GM18508 (cell line): ENCODE data around the gene RETREG3.
"Not testable (repeated sequence)": the region's sequence is repeated elsewhere in the genome, so short reads cannot be mapped to it uniquely, and the experiment has no call there.

Experiments
- ATAC-seq: cut with Tn5 transposase; IDR thresholded peaks from one replicate; pipeline ENCODE4 v1.9.1; 2021; ENCODE audit warnings: moderate number of reproducible peaks; ENCODE audit not compliant: insufficient read depth, unreplicated experiment

The RETREG3 gene

DNA sequence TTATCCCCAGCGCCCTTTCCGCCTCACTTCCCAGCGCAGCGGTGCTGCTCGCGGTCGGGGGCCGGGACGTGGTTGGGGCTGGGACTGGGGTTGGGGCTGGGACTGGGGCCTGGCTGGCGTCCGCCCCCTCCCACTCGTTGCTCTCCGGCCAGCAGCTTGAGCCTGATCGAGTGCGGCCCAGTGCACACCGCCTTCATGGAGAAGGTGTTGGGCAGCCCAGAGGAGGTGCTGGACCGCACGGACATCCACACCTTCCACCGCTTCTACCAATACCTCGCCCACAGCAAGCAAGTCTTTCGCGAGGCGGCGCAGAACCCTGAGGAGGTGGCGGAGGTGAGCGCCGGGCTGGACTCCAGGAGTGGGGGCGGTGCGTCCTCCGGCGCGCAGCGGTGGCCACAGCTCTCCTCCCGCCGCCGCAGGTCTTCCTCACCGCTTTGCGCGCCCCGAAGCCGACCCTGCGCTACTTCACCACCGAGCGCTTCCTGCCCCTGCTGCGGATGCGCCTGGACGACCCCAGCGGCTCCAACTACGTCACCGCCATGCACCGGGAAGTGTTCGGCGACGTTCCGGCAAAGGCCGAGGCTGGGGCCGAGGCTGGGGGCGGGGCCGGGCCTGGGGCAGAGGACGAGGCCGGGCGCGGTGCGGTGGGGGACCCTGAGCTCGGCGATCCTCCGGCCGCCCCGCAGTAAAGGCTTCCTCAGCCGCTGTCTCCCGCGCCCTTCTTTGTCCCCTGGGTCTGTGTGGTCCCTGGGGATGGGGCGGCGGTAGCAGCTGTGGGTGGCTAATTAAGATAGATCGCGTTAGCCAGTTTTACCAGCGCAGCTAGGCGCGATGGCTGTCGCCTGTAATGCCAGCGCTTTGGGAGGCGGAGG, 54.7 kb downstream of the RETREG3 start:
- ATAC-seq: no peak

DNA sequence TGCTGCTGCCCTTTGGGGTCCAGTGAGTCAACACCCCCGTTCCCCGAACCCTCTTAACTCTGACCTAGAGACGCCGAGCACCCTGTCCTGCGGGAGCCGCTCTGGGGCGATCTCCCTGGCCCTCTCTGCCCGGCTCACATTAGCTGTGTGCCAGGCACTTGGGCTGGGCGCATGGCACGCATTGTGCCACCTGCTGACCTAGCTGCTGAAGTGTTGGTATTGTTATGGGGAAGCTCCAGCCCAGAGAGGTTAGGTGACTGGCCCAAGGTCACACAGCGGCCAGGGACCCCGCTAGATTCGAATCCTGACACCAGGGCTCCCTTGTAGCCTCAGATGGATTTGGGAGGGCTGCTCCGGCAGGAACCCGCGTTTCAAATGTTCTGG, 55.3 kb downstream of the RETREG3 start:
- no peak for ATAC-seq

DNA sequence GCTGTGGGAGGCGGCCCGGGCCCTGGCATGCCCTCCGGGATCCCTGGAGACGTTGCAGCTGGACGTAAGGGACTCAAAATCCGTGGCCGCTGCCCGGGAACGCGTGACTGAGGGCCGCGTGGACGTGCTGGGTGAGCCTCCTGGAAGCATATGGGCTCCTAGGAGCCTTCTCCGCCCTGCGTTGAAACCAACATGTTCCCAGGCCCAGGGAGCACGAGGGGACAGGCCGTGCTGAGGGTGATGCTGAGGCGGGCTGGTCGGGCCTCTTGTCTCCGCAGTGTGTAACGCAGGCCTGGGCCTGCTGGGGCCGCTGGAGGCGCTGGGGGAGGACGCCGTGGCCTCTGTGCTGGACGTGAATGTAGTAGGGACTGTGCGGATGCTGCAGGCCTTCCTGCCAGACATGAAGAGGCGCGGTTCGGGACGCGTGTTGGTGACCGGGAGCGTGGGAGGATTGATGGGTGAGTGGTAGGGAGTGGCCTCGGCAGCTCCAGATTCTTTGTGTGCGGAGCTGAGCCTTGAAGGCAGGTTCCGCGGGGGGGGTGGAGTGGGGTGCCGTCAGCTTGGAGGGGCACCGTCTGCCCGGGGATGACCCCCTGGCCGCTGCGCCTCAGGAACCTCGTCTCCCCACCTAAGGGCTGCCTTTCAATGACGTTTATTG, 55.9 kb downstream of the RETREG3 start:
- no peak for ATAC-seq

DNA sequence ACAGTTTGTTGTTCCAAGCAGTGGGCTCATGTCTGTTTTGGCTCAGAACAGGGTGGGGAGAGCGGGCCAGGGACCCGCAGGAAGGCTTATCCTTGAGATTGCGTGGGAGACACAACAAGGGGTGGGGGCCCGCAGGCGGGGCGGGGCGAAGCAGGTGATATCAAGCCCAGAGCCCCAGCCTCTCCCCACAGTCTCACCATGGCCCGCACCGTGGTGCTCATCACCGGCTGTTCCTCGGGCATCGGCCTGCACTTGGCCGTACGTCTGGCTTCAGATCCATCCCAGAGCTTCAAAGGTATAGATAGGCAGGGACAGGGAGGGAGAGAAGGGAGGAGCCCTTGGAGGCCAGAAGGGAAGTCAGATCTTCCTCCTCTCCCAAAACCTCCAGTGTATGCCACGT, 56.4 kb downstream of the RETREG3 start, which contains the start of gene HSD17B1:
TSS of gene HSD17B1 (plus strand) at position 188 of the 400 bp plus-strand sequence. CDS start at position 199, 11 bp downstream.
- not testable (repeated sequence) for ATAC-seq

DNA sequence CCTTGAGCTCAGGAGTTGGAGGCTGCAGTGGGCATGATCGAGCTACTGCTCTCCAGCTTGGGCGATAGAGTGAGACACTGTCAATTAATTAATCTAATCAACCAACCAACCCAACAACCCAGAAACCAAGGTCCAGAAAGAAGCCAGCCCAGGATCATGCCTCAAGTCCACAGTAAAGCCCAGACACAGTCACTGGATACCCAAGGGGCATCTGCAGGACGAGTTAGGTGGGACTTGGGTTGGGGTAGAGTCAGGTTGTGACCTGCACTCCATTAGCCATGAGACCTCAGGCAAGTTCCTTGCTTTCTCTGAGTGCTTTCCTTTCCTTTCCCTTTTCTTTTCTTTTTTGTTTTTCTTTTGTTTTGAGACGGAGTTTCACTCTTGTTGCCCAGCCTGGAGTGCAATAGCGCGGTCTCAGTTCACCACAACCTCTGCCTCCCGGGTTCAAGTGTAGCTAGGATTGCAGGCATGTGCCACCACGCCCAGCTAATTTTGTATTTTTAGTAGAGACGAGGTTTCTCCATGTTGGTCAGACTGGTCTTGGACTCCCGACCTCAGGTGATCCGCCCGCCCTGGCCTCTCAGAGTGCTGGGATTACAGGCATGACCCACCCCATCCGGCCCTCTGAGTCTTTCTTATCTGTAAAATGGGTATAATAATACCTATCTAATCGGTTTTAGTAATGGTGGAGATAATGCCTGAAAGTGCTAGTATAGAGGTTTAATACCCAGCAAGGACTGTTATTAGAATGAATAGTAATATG, 60.0 kb downstream of the RETREG3 start:
- ATAC-seq: no peak

DNA sequence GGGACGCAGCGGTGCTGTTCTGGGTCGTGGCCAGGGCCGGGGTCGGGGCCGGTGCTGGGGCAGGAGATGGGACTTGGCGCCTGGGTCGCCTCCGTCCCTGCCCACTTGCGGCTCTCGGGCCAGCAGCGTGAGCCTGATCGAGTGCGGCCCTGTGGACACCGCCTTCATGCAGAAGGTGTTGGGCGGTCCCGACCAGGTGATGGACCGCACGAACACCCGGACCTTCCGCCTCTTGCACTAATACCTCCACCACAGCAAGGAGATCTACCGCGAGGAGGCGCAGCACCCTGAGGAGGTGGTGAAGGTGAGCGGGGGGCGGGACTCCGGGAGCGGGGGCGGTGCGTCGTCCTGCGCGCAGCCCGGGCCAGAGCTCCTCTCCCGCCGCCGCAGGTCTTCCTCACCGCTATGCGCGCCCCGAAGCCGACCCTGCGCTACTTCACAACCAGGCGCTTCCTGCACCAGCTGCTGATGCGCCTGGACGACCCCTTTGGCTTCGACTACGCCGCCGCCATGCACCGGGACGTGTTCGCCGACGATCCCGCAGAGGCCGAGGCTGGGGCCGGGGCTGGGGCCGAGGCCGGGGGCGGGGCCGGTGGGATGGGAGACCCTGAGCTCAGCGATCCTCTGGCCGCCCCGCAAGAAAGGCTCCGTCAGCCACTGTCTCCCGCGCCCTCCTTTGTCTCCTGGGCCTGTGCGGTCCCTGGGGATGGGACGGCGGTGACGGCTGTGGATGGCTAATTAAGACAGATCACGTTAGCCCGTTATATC, 60.9 kb downstream of the RETREG3 start:
- no peak for ATAC-seq

DNA sequence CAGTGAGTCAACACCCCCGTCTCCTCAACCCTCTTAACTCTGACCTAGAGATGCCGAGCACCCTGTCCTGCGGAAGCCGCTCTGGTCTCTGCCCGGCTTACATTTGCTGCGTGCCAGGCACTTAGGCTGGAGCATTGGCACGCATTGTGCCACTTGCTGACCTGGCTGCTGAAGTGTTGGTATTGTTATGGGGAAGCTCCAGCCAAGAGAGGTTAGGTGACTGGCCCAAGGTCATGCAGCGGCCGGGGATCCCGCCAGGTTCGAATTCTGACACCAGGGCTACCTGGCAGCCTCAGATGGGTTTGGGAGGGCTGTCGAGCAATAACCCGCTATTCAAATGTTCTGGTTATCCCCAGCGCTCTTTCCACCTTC, 61.5 kb downstream of the RETREG3 start:
- ATAC-seq: no peak

DNA sequence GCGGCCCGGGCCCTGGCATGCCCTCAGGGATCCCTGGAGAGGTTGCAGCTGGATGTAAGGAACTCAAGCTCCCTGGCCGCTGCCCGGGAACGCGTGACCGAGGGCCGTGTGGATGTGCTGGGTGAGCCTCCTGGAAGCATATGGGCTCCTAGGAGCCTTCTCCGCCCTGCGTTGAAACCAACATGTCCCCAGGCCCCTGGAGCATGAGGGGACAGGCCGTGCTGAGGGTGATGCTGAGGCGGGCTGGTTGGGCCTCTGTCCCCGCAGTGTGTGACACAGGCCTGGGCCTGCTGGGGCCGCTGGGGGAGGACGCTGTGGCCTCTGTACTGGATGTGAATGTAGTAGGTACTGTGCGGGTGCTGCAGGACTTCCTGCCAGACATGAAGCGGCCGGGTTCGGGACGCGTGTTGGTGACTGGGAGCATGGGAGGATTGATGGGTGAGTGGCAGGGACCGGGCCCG, 62.1 kb downstream of the RETREG3 start:
- no peak for ATAC-seq

DNA sequence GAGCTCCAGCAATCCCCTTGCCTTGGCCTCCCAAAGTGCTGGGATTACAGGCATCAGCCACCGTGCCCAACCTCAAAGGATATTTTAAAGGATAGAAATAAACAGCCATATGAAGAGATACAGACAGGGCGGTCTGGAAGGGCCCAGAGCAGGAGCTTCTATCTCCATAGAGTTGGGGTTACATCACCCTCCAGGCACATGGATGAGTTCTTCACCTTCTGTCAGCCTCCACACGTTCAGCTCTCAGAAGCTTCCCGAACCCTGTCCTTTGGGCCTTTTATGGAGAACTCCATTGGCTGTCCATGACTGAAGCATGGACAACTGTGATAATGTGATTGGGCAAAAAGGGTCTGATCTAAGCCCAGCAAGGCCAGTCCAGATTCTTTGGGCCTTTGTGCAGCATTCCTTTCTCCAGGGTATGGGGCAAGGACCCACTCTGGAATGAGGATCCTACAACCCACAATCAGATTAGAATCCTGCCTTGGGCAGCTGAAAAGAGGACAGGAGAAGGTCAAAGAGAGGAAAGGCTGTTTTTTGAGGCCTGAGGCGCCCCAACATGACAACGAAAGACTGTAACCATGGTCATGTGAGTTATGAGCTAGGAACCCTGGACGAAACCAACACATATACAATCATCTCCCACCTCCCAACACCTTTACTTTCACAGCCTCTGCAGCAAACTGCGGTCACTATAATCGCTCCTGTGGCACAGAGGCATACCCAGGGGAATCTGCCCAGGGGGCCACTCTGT, 63.2 kb downstream of the RETREG3 start:
- not testable (repeated sequence) for ATAC-seq

DNA sequence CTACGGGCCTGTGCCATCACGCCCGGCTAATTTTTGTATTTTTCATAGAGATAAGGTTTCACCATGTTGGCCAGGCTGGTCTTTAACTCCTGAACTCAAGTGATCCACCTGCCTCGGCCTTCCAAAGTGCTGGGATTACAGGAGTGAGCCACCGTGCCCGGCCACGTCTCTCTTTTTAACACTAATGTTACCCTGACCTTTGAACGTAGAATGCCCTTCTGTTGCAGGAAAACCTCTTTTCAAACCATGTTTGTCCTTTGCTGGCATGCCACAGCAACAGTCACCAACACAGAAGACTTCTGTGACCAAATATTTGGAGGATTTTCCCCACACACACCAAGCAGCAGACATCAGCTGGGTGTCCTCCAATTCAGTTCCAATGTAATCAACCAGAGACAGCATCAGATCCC, 64.3 kb downstream of the RETREG3 start:
- ATAC-seq: no peak

DNA sequence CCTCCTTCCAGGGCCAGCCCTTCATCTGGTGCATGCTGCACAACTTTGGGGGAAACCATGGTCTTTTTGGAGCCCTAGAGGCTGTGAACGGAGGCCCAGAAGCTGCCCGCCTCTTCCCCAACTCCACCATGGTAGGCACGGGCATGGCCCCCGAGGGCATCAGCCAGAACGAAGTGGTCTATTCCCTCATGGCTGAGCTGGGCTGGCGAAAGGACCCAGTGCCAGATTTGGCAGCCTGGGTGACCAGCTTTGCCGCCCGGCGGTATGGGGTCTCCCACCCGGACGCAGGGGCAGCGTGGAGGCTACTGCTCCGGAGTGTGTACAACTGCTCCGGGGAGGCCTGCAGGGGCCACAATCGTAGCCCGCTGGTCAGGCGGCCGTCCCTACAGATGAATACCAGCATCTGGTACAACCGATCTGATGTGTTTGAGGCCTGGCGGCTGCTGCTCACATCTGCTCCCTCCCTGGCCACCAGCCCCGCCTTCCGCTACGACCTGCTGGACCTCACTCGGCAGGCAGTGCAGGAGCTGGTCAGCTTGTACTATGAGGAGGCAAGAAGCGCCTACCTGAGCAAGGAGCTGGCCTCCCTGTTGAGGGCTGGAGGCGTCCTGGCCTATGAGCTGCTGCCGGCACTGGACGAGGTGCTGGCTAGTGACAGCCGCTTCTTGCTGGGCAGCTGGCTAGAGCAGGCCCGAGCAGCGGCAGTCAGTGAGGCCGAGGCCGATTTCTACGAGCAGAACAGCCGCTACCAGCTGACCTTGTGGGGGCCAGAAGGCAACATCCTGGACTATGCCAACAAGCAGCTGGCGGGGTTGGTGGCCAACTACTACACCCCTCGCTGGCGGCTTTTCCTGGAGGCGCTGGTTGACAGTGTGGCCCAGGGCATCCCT, 65.7 kb downstream of the RETREG3 start:
- ATAC-seq: no peak

DNA sequence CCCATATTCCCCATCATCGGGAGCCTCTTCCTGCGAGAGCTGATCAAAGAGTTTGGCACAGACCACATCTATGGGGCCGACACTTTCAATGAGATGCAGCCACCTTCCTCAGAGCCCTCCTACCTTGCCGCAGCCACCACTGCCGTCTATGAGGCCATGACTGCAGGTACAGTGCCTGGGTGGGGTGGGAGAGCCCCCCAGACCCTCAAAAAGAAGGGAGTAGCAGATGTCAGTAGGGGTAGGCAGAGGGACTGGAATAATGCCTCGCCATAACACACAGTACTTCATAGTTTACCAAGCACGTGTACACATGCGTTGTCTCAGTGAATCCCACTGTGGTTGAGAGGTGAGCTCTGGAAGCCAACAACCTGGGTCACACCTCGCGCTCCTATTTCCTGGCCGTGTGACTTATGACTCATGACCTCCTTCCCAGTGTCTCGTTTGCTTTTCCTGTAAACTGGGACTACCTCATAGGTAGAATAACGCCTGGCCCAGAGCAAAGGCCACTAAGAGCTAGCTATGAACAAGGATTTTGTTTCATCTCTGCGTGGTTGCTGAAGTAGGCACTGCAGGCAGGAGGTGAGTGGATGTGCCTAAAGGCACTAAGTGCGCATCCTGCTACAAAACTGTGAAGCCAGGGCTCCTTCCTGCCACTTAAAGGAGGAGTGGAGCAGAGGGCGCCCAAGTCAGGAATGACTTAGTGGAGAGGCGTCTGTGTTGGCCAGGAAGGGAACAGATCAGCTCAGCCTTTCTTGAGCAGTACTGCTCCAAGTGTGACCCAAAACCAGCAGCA, 67.9 kb downstream of the RETREG3 start:
- ATAC-seq: no peak

DNA sequence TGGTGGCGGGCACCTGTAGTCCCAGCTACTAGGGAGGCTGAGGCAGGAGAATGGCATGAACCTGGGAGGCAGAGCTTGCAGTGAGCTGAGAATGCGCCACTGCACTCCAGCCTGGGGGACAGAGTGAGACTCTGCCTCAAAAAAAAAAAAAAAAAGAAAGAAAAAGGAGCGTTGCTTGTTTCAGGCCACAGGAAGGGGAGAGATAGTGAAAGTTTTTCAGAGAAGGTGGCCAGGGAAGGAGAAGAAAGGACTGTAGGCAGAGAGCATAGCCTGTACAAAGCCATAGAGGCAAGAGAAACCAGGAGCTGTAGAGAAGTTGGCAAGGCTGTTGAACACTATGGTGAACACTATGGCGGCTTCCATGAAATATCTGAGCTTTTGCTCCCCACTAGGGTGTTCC, 68.6 kb downstream of the RETREG3 start:
- not testable (repeated sequence) for ATAC-seq

DNA sequence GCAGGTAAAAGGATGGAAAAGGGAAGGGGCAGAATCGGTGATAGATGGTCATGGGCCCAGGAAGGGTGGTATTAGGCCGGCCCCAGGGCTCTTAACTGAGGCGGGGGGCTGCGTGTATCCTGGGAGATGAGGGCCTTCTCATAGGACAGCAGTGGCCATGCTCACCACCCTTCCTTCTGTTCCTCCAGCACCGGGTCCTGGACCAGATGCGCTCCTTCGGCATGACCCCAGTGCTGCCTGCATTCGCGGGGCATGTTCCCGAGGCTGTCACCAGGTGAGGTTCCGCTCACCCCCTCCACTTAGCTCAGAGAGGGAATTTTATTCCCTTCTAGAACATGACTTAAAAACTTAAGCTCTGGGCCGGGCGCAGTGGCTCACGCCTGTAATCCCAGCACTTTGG, 70.7 kb downstream of the RETREG3 start:
- ATAC-seq: no peak

DNA sequence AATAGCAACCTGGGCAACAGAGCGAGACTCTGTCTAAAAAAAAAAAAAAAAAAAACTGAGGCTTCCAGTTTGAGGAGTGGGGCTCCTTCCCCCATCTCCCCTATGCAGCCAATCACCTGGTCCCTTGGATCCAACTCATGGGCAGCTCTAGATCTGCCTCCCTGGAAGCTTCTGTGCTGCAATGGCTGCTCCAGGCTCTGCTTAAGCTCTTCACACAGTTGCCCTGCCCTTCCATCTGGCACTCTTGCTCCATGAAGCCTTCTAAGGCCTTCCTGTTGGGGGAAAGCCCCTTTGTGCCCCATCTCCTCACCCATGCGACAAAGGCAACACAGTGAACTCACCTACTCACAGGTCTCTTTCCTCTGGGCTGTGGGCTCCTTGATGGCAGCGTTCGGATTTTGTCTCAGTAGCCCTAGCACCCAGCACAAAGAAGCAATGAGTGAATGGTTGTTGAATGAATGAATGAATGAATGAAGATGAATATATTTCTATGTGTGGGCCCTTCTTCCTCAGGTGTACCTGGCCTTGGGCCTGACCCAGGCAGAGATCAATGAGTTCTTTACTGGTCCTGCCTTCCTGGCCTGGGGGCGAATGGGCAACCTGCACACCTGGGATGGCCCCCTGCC, 71.2 kb downstream of the RETREG3 start:
- no peak for ATAC-seq

DNA sequence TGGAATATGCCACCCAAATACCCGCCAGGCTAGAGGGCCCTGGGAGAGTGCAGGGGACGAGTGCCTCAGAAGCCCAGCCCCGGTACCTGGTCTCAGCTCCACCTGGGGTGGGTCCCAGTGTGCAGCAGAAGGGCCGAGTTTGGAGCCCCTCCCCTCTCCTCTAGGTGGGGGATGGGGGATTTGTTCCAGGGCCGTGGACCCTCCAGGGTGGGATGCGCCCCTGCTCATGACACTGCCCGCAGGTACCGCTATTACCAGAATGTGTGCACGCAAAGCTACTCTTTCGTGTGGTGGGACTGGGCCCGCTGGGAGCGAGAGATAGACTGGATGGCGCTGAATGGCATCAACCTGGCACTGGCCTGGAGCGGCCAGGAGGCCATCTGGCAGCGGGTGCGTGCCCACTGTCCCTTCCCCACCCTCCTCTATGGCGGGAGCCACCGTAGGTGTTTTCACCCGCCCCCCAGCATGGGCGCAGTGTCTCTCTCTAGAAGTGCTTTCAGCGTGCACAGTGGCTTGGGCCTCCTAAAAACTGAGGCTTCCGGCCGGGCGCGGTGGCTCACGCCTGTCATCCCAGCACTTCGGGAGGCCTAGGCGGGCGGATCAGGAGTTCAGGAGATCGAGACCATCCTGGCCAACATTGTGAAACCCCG, 71.9 kb downstream of the RETREG3 start:
- no peak for ATAC-seq
